ENCODE results near the gene CNGB1.

DNA sequence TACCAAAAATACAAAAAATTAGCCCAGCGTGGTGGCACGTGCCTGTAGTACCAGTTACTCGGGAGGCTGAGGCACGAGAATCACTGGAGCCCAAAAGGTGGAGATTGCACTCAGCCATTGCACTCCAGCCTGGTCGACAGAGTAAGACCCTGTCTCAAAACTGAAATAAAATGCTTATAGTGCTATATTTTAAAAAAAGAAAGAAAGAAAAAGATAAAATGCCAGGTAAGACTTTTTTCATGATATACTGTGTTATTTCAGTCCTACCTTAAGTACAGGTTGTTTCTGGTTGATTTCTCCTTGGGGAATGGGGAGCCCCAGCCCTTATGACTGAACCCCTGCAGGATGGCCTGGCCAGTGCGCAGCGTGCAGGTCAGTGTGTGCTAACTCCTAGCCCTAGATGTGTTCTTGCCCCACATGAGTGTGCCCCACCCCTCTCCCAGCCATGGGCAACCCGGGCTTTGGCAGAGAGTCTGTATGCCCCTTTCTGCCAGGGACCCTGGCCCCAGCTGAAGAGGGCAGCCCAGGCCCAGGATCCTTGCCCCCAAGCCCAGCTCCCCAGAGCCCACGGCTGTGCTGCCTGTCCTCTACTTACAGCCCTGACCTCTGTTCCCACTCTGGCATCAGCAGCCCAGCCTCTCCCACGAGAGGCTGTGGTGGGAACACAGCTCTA lies 1.3 kb downstream of the CNGB1 start:
- TF ChIP-seq, protein P1, sequence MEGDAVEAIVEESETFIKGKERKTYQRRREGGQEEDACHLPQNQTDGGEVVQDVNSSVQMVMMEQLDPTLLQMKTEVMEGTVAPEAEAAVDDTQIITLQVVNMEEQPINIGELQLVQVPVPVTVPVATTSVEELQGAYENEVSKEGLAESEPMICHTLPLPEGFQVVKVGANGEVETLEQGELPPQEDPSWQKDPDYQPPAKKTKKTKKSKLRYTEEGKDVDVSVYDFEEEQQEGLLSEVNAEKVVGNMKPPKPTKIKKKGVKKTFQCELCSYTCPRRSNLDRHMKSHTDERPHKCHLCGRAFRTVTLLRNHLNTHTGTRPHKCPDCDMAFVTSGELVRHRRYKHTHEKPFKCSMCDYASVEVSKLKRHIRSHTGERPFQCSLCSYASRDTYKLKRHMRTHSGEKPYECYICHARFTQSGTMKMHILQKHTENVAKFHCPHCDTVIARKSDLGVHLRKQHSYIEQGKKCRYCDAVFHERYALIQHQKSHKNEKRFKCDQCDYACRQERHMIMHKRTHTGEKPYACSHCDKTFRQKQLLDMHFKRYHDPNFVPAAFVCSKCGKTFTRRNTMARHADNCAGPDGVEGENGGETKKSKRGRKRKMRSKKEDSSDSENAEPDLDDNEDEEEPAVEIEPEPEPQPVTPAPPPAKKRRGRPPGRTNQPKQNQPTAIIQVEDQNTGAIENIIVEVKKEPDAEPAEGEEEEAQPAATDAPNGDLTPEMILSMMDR (conservative IDR thresholded peaks at IDR 0.05; ENCODE audit: low read length): no peak
- TF ChIP-seq EZH2phosphoT487 (IDR thresholded peaks at IDR 0.05; ENCODE audit: borderline replicate concordance, low read depth, low read length): no peak

All from OCI-LY7 (cell line).